ENCODE measurements around the gene SHOC2. TPM values are rescaled to one million over a fixed set of nuclear protein-coding genes. Genes with fewer than 3 reads are reported as not detected.

The SHOC2 gene
- polyA plus RNA-seq, 1 of the 3 experiments (the other 2 are of a cell fraction): 6.9 TPM

GRCh38 chr10:111004016-111004415 lies 84.6 kb downstream of the SHOC2 start:
- peaks cover 44 to 59% of the 10 kb centered on the region in 2 experiments for H3K36me3 ChIP-seq (replicated peaks in 1 of 2; ENCODE audit: control insufficient read depth in 1 of 2, insufficient read depth in 2 of 2, low read length in 1 of 2)
- POLR2A ChIA-PET: no interaction called here

GRCh38 chr10:111007486-111007885 lies 88.1 kb downstream of the SHOC2 start:
- 87% methylated on average over 2 of the region's 2 CpGs for WGBS (ENCODE audit: low lambda C conversion rate)
- H2AFZ ChIP-seq (ENCODE audit: low read depth): no peak overlapping the region

More at GRCh38 chr10:111004016-111004415, 84.6 kb downstream of the SHOC2 start:
- Histone ChIP-seq H3K4me3 (ENCODE audit: low read depth in 2 of 2, low read length in 1 of 2) (no peak overlapping the region), H3K27ac (ENCODE audit: low read depth in 2 of 2, low read length in 1 of 2) (no peak overlapping the region), H2AFZ (ENCODE audit: low read depth) (no peak overlapping the region), H3K4me1 (ENCODE audit: control insufficient read depth in 1 of 2, insufficient read depth in 2 of 2, low read depth in 1 of 2, low read length in 1 of 2) (no peaks in the 10 kb centered on the region; a peak in 1 of 4 replicates), H4K20me1 (ENCODE audit: insufficient read depth) (no peaks in the 10 kb centered on the region), H3F3A (replicated peaks; ENCODE audit: insufficient read depth) (no peaks in the 10 kb centered on the region), H3K9ac (no peak overlapping the region), H3K27me3 (ENCODE audit: insufficient read depth) (no peaks in the 10 kb centered on the region), H3K9me2 (no peaks in the 10 kb centered on the region), H3K4me2 (no peak overlapping the region), H3K79me2 (ENCODE audit: insufficient read depth) (peaks cover 5% of the 10 kb centered on the region; the same call in 1 of the 2 replicates), H3K9me3 (no peaks in the 10 kb centered on the region)
- TF ChIP-seq MEF2A (IDR thresholded peaks at IDR 0.05; ENCODE audit: borderline replicate concordance, low read depth): no peak
- no peak for TF ChIP-seq RCOR1 (IDR thresholded peaks at IDR 0.05; ENCODE audit: low read length)
- TF ChIP-seq CHD2 (IDR thresholded peaks at IDR 0.05; ENCODE audit: low read length, partially characterized antibody): no peak
- TF ChIP-seq JUND (IDR thresholded peaks at IDR 0.05): no peak
- TF ChIP-seq FOXJ3 (CRISPR knock-in tag; IDR thresholded peaks at IDR 0.05): no peak
- TF ChIP-seq NRF1 (IDR thresholded peaks at IDR 0.05; ENCODE audit: low read depth, low read length): no peak
- TF ChIP-seq PBX3 (IDR thresholded peaks at IDR 0.05): no peak
- CTCF ChIA-PET: no interaction called here
- WGBS (ENCODE audit: low lambda C conversion rate): 94% methylated on average over 1 of the region's 1 CpG
- no peak for DNase-seq

More at GRCh38 chr10:111007486-111007885, 88.1 kb downstream of the SHOC2 start:
- H3K79me2 ChIP-seq (ENCODE audit: insufficient read depth): no peaks in the 10 kb centered on the region
- no peaks in the 10 kb centered on the region for H3K9me2 ChIP-seq
- H3K4me1 ChIP-seq (ENCODE audit: control insufficient read depth in 1 of 2, insufficient read depth in 2 of 2, low read depth in 1 of 2, low read length in 1 of 2): no peaks in the 10 kb centered on the region; a peak in 1 of 4 replicates
- H3K9ac ChIP-seq: no peak overlapping the region
- no peak overlapping the region for H3K27ac ChIP-seq (ENCODE audit: low read depth in 2 of 2, low read length in 1 of 2)
- H3K36me3 ChIP-seq (replicated peaks in 1 of 2; ENCODE audit: control insufficient read depth in 1 of 2, insufficient read depth in 2 of 2, low read length in 1 of 2): peaks cover 62 to 71% of the 10 kb centered on the region in 2 experiments
- TF ChIP-seq TAF1 (IDR thresholded peaks at IDR 0.05; ENCODE audit: borderline replicate concordance, low read depth, low read length) (no peak), EP300 (IDR thresholded peaks at IDR 0.05; ENCODE audit: borderline replicate concordance in 1 of 2, low read depth in 1 of 2, low read length in 1 of 2) (no peak), EZH2phosphoT487 (IDR thresholded peaks at IDR 0.05; ENCODE audit: borderline replicate concordance, low read depth) (no peak), USF2 (IDR thresholded peaks at IDR 0.05; ENCODE audit: borderline replicate concordance, low read depth, low read length) (no peak), RCOR1 (IDR thresholded peaks at IDR 0.05; ENCODE audit: low read length) (no peak), CTCF (IDR thresholded peaks at IDR 0.05) (no peak)
- peaks cover 4% of the 10 kb centered on the region for H3F3A ChIP-seq (replicated peaks; ENCODE audit: insufficient read depth)
- no peaks in the 10 kb centered on the region for H3K9me3 ChIP-seq
- H3K4me3 ChIP-seq (ENCODE audit: low read depth in 2 of 2, low read length in 1 of 2): no peak overlapping the region
- H3K27me3 ChIP-seq (ENCODE audit: insufficient read depth): no peaks in the 10 kb centered on the region
- no peak for DNase-seq
- H3K4me2 ChIP-seq: no peak overlapping the region
- POLR2A ChIA-PET: no interaction called here
- no peaks in the 10 kb centered on the region for H4K20me1 ChIP-seq (ENCODE audit: insufficient read depth)
- CTCF ChIA-PET: interaction anchor here (2.3 kb wide), 1 partner anchor 10 kb away, joined by 6 read pairs; no protein-coding TSS in a partner anchor

Measured in SK-N-SH (cell line).